ENCODE data around the gene PITPNM3. TPM values are rescaled to one million over a fixed set of nuclear protein-coding genes. Genes with fewer than 3 reads are reported as not detected.

The PITPNM3 gene
- total RNA-seq, 1 donor from 2014 or later: 4.3 TPM

DNA sequence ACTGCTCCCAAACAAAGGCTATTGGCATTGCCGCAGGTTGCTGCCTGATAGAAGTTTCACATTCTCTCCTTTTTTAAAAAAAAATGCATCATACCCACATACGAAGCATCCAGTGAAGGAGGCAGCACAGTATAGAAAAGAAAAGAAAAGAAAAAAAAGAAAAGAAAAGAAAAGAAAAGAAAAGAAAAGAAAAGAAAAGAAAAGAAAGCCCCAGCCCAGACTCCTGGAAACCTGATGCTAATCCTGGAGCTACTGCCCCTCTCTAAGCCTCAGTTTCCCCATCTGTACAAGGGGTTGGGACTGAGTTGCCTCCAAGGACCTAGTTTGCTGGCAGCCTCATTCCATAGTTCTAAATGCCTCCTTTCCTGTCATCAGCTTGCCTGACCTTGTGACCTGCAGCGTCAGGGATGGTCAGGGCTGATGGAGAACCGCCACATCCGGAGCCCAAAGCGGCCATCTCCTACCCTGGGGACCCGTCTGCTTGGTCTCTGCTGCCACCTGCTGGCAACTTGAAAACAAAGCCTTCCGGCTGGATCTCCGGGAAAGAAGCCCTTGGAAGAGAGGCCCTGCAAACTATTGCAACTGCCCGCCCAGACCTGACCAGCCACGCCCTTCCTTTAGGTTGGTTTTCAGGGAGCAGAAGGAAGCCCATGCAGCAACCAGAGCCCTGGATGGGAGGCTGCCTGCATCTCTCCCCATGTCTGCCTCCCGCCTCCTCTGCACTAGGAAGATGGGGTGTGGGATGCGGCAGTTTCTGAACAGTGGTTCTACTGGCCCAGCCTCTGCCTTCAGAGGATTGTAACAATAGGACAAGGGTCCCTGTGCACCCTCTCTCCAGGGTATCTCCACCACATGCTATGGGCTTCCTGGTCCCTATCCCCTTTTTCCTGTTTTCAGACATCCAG, 134.4 kb downstream of the PITPNM3 start:
- Mint-ChIP-seq H3K9me3 (no peaks in the 10 kb centered on the region), H3K4me1 (ENCODE audit: unreplicated experiment) (no peaks in the 10 kb centered on the region), H3K27ac (no peak overlapping the region), H3K27me3 (peaks cover 13% of the 10 kb centered on the region), H3K36me3 (no peaks in the 10 kb centered on the region), H3K4me3 (no peak overlapping the region)
- DNase-seq (ENCODE audit: extremely low spot score, unreplicated experiment): peak; percentile 84
- TF ChIP-seq, protein P1, sequence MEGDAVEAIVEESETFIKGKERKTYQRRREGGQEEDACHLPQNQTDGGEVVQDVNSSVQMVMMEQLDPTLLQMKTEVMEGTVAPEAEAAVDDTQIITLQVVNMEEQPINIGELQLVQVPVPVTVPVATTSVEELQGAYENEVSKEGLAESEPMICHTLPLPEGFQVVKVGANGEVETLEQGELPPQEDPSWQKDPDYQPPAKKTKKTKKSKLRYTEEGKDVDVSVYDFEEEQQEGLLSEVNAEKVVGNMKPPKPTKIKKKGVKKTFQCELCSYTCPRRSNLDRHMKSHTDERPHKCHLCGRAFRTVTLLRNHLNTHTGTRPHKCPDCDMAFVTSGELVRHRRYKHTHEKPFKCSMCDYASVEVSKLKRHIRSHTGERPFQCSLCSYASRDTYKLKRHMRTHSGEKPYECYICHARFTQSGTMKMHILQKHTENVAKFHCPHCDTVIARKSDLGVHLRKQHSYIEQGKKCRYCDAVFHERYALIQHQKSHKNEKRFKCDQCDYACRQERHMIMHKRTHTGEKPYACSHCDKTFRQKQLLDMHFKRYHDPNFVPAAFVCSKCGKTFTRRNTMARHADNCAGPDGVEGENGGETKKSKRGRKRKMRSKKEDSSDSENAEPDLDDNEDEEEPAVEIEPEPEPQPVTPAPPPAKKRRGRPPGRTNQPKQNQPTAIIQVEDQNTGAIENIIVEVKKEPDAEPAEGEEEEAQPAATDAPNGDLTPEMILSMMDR (conservative IDR thresholded peaks at IDR 0.05): peak; percentile 94

DNA sequence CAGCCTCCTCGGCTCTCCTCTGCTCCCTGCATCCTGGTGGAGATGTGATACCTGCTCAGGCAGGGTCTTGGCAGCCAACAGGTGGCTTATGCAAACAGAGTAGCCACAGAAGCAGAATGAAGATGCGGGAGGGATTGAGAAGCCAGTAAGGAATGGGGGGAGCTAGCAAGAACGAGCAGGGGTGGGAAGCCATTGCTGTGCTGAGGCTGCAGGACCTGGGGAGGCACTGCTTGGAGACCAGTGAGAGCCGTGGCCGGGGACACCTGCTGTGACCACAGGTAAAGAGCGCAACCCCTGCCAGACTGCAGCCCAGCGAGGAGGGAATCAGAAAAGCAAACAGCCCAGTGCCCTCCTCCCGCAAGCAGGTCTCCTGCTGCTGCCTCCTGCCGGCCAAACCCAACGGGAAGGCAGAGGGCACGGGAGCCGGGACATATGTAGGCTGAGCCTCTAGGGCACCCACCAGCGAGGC, 136.1 kb downstream of the PITPNM3 start:
- Mint-ChIP-seq H3K27me3 (peaks cover 16% of the 10 kb centered on the region), H3K36me3 (no peaks in the 10 kb centered on the region), H3K27ac (no peak overlapping the region), H3K4me1 (ENCODE audit: unreplicated experiment) (no peaks in the 10 kb centered on the region), H3K9me3 (no peaks in the 10 kb centered on the region), H3K4me3 (no peak overlapping the region)
- no peak for DNase-seq (ENCODE audit: extremely low spot score, unreplicated experiment)
- TF ChIP-seq, protein P1 (conservative IDR thresholded peaks at IDR 0.05): peak; percentile 67

DNA sequence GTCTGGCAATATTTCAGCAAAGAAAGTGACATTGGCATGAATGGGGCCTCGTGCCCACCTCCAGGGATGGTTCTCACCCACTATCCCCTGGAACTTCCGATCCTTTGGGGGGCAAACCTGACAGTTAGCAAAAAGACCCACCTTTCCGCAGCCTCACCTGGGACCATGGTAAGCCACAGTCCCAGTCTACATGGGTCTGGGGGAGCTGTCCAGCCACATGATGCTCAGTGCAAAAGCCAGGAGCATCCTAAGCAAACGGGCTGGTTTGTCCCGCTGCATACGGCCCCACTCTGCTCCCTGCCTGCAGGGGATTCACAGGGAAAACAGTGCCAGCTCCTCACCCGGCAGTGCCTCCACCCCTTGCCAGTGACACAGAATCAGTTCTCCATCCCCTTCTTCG, 140.7 kb downstream of the PITPNM3 start:
- H3K27me3 Mint-ChIP-seq: peaks cover 21% of the 10 kb centered on the region
- DNase-seq (ENCODE audit: extremely low spot score, unreplicated experiment): no peak
- H3K9me3 Mint-ChIP-seq: no peaks in the 10 kb centered on the region
- H3K4me1 Mint-ChIP-seq (ENCODE audit: unreplicated experiment): no peaks in the 10 kb centered on the region
- no peak overlapping the region for H3K27ac Mint-ChIP-seq
- H3K36me3 Mint-ChIP-seq: no peaks in the 10 kb centered on the region
- TF ChIP-seq, protein P1 (conservative IDR thresholded peaks at IDR 0.05): no peak
- no peak overlapping the region for H3K4me3 Mint-ChIP-seq

DNA sequence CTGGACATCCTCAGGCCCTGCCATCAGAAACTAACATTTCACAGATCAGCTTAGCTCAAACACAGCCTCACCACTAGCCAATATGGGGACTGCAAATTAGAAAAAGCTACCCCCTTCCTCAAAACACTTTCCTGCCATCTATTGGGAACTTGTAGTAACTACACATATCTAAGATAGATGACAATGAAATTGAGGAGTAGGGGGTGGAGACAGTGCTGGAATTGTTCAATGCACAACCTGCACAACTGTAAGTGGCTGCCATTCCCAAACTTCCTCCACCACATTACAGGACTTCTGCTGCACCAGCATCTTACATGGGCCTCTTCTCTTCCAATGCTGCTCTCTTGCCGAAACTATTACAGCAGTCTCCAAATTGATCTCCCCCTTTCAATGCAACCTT, 143.3 kb downstream of the PITPNM3 start:
- TF ChIP-seq, protein P1 (conservative IDR thresholded peaks at IDR 0.05): peak; percentile 75
- H3K36me3 Mint-ChIP-seq: no peaks in the 10 kb centered on the region
- H3K4me1 Mint-ChIP-seq (ENCODE audit: unreplicated experiment): no peaks in the 10 kb centered on the region
- no peak for DNase-seq (ENCODE audit: extremely low spot score, unreplicated experiment)
- no peaks in the 10 kb centered on the region for H3K9me3 Mint-ChIP-seq
- H3K27ac Mint-ChIP-seq: no peak overlapping the region
- no peak overlapping the region for H3K4me3 Mint-ChIP-seq
- H3K27me3 Mint-ChIP-seq: peaks cover 19% of the 10 kb centered on the region

DNA sequence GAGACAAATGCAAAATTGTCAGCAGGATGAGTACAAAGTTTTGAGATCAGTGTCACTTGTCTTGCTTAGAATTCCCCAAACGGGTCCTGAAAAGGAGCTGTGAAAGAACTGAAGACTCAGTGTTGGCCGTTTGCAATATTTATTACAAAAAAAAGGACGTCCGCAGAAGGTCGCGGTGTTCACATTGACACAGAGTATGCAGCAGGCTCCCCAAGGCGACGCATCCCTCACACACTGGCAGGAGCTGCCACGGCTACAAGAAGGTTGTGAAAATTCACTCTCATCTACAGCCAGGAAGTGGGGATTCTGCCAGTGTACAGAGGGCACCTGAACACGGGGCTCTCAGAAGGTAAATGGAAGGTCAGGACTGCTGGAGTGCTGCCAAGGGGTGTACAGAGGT, 147.6 kb downstream of the PITPNM3 start:
- Mint-ChIP-seq H3K9me3 (no peaks in the 10 kb centered on the region), H3K36me3 (no peaks in the 10 kb centered on the region), H3K4me3 (no peak overlapping the region), H3K27me3 (peaks cover 9% of the 10 kb centered on the region), H3K27ac (no peak overlapping the region), H3K4me1 (ENCODE audit: unreplicated experiment) (no peaks in the 10 kb centered on the region)
- TF ChIP-seq, protein P1 (conservative IDR thresholded peaks at IDR 0.05): no peak
- no peak for DNase-seq (ENCODE audit: extremely low spot score, unreplicated experiment)
